NCI-H345 treated with DMSO at 0.1 percent for 48 hours (cell line): ENCODE data around the gene SLC35E1.

ENCODE experiments used
- DNase-seq: peaks from one replicate; lab custom pipeline; 2025; ENCODE audit not compliant: unreplicated experiment; lab: John Stamatoyannopoulos, UW

Gene SLC35E1

GRCh38 chr19:16582486-16583261 is 10.5 kb upstream of the SLC35E1 start:
- DNase-seq, result no peak

- DNase-seq, result no peak
Observed at GRCh38 chr19:16581971-16582343, 9.7 kb upstream of the SLC35E1 start.

GRCh38 chr19:16581145-16581970 is 9.1 kb upstream of the SLC35E1 start:
- no peak for DNase-seq

- no peak for DNase-seq
Observed at GRCh38 chr19:16579381-16579780, 7.2 kb upstream of the SLC35E1 start.

- no peak for DNase-seq
Observed at GRCh38 chr19:16577531-16577985, 5.3 kb upstream of the SLC35E1 start.

GRCh38 chr19:16576690-16577530 is 4.7 kb upstream of the SLC35E1 start:
- DNase-seq, result no peak

- DNase-seq, result no peak
Observed at GRCh38 chr19:16575861-16576689, 3.9 kb upstream of the SLC35E1 start.

- DNase-seq, result no peak
Observed at GRCh38 chr19:16575282-16575681, 3.1 kb upstream of the SLC35E1 start.

GRCh38 chr19:16573925-16574324 is 1.7 kb upstream of the SLC35E1 start:
- no peak for DNase-seq

- DNase-seq, result no peak
Observed at GRCh38 chr19:16573296-16573695, 1.1 kb upstream of the SLC35E1 start.

- DNase-seq, result no peak
Observed at GRCh38 chr19:16571822-16572331, 338 bp downstream of the SLC35E1 start.

- DNase-seq, result no peak
Observed at GRCh38 chr19:16571283-16571682, 932 bp downstream of the SLC35E1 start.

- DNase-seq, result no peak
Observed at GRCh38 chr19:16569609-16570320, 2.5 kb downstream of the SLC35E1 start.

GRCh38 chr19:16566702-16567101 is 5.5 kb downstream of the SLC35E1 start:
- DNase-seq, result no peak

GRCh38 chr19:16566161-16566560 is 6.1 kb downstream of the SLC35E1 start:
- DNase-seq, result no peak

- DNase-seq, result no peak
Observed at GRCh38 chr19:16564842-16565241, 7.4 kb downstream of the SLC35E1 start.

- DNase-seq, result no peak
Observed at GRCh38 chr19:16562608-16563025, 9.6 kb downstream of the SLC35E1 start.

GRCh38 chr19:16561382-16561781 is 10.8 kb downstream of the SLC35E1 start:
- DNase-seq, result no peak

- no peak for DNase-seq
Observed at GRCh38 chr19:16559780-16560276, 12.4 kb downstream of the SLC35E1 start.
